ENCODE measurements around the gene LRRC4. TPM values are rescaled to one million over a fixed set of nuclear protein-coding genes. Genes with fewer than 3 reads are reported as not detected.

Gene LRRC4
- total RNA-seq, 1 donor = 0.72 TPM

- Histone ChIP-seq H3K79me2 (ENCODE audit: insufficient read depth, low read length) (peaks cover 13% of the 10 kb centered on the region), H3K36me3 (ENCODE audit: insufficient read depth, low read length) (peaks cover 7% of the 10 kb centered on the region), H3K4me1 (ENCODE audit: insufficient read depth, low read length) (peaks cover 26% of the 10 kb centered on the region), H3K27ac (ENCODE audit: low read depth, low read length) (no peak overlapping the region), H3K27me3 (ENCODE audit: insufficient read depth, low read length) (no peaks in the 10 kb centered on the region), H3K4me2 (ENCODE audit: insufficient read depth, low read length) (no peak overlapping the region), H3K9me3 (ENCODE audit: low read depth, low read length) (no peaks in the 10 kb centered on the region), H3K4me3 (ENCODE audit: insufficient read depth, low read length) (no peak overlapping the region), H2AFZ (ENCODE audit: low read length) (no peak overlapping the region), H4K20me1 (ENCODE audit: insufficient read depth, low read length) (peaks cover 26% of the 10 kb centered on the region)
- TF ChIP-seq, protein P1, sequence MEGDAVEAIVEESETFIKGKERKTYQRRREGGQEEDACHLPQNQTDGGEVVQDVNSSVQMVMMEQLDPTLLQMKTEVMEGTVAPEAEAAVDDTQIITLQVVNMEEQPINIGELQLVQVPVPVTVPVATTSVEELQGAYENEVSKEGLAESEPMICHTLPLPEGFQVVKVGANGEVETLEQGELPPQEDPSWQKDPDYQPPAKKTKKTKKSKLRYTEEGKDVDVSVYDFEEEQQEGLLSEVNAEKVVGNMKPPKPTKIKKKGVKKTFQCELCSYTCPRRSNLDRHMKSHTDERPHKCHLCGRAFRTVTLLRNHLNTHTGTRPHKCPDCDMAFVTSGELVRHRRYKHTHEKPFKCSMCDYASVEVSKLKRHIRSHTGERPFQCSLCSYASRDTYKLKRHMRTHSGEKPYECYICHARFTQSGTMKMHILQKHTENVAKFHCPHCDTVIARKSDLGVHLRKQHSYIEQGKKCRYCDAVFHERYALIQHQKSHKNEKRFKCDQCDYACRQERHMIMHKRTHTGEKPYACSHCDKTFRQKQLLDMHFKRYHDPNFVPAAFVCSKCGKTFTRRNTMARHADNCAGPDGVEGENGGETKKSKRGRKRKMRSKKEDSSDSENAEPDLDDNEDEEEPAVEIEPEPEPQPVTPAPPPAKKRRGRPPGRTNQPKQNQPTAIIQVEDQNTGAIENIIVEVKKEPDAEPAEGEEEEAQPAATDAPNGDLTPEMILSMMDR (IDR thresholded peaks at IDR 0.05; ENCODE audit: extremely low read depth, low read depth, low read length) = no peak
- DNase-seq (ENCODE audit: insufficient read length, low spot score, missing footprints) = no peak
Observed at GRCh38 chr7:127997226-127997922, 33.9 kb downstream of the LRRC4 start.

GRCh38 chr7:127996253-127997071 is 34.8 kb downstream of the LRRC4 start:
- no peak for DNase-seq (ENCODE audit: insufficient read length, low spot score, missing footprints)
- Histone ChIP-seq H3K27me3 (ENCODE audit: insufficient read depth, low read length) (no peaks in the 10 kb centered on the region), H3K4me2 (ENCODE audit: insufficient read depth, low read length) (no peak overlapping the region), H3K79me2 (ENCODE audit: insufficient read depth, low read length) (peaks cover 10% of the 10 kb centered on the region), H3K36me3 (ENCODE audit: insufficient read depth, low read length) (peaks cover 11% of the 10 kb centered on the region), H4K20me1 (ENCODE audit: insufficient read depth, low read length) (peaks cover 26% of the 10 kb centered on the region), H2AFZ (ENCODE audit: low read length) (no peak overlapping the region), H3K9me3 (ENCODE audit: low read depth, low read length) (no peaks in the 10 kb centered on the region), H3K4me1 (ENCODE audit: insufficient read depth, low read length) (peaks cover 26% of the 10 kb centered on the region), H3K27ac (ENCODE audit: low read depth, low read length) (peak overlapping the region; percentile 38), H3K4me3 (ENCODE audit: insufficient read depth, low read length) (no peak overlapping the region)
- TF ChIP-seq, protein P1 (IDR thresholded peaks at IDR 0.05; ENCODE audit: extremely low read depth, low read depth, low read length) = no peak

DNA sequence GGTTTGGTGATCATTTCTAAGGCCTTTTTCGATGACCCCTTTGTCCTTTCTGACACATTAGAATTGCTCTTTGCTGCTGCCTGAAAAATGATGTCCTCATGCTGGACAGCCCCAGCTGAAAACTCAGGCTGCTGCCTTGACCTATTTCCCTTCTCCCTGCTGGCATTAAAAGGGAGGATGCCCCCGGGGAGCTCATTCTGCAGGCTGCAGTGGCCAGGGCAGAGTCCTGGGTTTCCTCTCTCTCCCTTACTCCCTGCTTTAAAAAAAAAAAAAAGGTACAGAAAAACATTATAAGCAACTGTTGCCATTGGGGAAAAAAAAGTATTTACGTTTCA is 35.4 kb downstream of the LRRC4 start:
- H2AFZ ChIP-seq (ENCODE audit: low read length) = no peak overlapping the region
- peaks cover 26% of the 10 kb centered on the region for H3K4me1 ChIP-seq (ENCODE audit: insufficient read depth, low read length)
- H4K20me1 ChIP-seq (ENCODE audit: insufficient read depth, low read length) = peaks cover 29% of the 10 kb centered on the region
- peaks cover 10% of the 10 kb centered on the region for H3K79me2 ChIP-seq (ENCODE audit: insufficient read depth, low read length)
- DNase-seq (ENCODE audit: insufficient read length, low spot score, missing footprints) = no peak
- H3K4me2 ChIP-seq (ENCODE audit: insufficient read depth, low read length) = peak overlapping the region; percentile 37
- peaks cover 17% of the 10 kb centered on the region for H3K36me3 ChIP-seq (ENCODE audit: insufficient read depth, low read length)
- peak overlapping the region; percentile 38 for H3K27ac ChIP-seq (ENCODE audit: low read depth, low read length)
- no peaks in the 10 kb centered on the region for H3K9me3 ChIP-seq (ENCODE audit: low read depth, low read length)
- TF ChIP-seq, protein P1 (IDR thresholded peaks at IDR 0.05; ENCODE audit: extremely low read depth, low read depth, low read length) = no peak
- H3K27me3 ChIP-seq (ENCODE audit: insufficient read depth, low read length) = no peaks in the 10 kb centered on the region
- no peak overlapping the region for H3K4me3 ChIP-seq (ENCODE audit: insufficient read depth, low read length)

Measured in osteoblast (primary cell).